PFSK-1 (cell line): ENCODE results near the gene MACROD1.

Experiments
- FOXP2 ChIP-seq: optimal IDR thresholded peaks from 2 replicates; pipeline ENCODE3; 2011; ENCODE audit warnings: borderline replicate concordance, control low read depth, inconsistent platforms; ENCODE audit not compliant: insufficient read depth; ENCODE audit errors: extremely low read length, extremely low read depth
- POLR2AphosphoS5 ChIP-seq: IDR thresholded peaks from 2 replicates; pipeline ENCODE4 v1.6.1; 2012; ENCODE audit warnings: low read depth, mild to moderate bottlenecking, control low read depth, low read length, moderate library complexity
- REST ChIP-seq, 2 experiments: IDR thresholded peaks; 2 replicates each; pipeline versions ENCODE4 v1.6.1 to v1.8.0; 2011 to 2012; ENCODE audit warnings: low read depth in 2 of 2, low read length in 2 of 2, control low read depth in 1 of 2, inconsistent platforms in 1 of 2, mild to moderate bottlenecking in 1 of 2, moderate library complexity in 1 of 2; ENCODE audit not compliant: insufficient read depth in 1 of 2
- SIN3A ChIP-seq: IDR thresholded peaks from 2 replicates; pipeline ENCODE4 v1.6.1; 2012; ENCODE audit warnings: mild to moderate bottlenecking, low read length, moderate library complexity, borderline replicate concordance; ENCODE audit not compliant: insufficient read depth
- TAF1 ChIP-seq: IDR thresholded peaks from 2 replicates; pipeline ENCODE4 v1.6.1; 2012; ENCODE audit warnings: low read length, control low read depth, borderline replicate concordance; ENCODE audit not compliant: insufficient read depth

MACROD1 gene

GRCh38 chr11:64040684-64041322, 125.1 kb downstream of the MACROD1 start:
- TF ChIP-seq POLR2AphosphoS5, result no peak

GRCh38 chr11:64039012-64039665, 126.8 kb downstream of the MACROD1 start:
- no peak for TF ChIP-seq SIN3A
- no peak for TF ChIP-seq FOXP2

- TF ChIP-seq SIN3A (no peak), POLR2AphosphoS5 (no peak), FOXP2 (no peak), REST (IDR thresholded peaks at IDR 0.05; ENCODE audit: insufficient read depth in 1 of 2, low read depth in 2 of 2, low read length in 2 of 2) (no peak), TAF1 (no peak)
These were observed 127.4 kb downstream of the MACROD1 start for GRCh38 chr11:64038500-64038899.

- TF ChIP-seq REST (IDR thresholded peaks at IDR 0.05; ENCODE audit: insufficient read depth in 1 of 2, low read depth in 2 of 2, low read length in 2 of 2) (no peak), FOXP2 (no peak), TAF1 (no peak), SIN3A (no peak), POLR2AphosphoS5 (no peak)
These were observed 128.8 kb downstream of the MACROD1 start for GRCh38 chr11:64037027-64037634.

GRCh38 chr11:64036087-64037026, 129.6 kb downstream of the MACROD1 start:
- TF ChIP-seq REST (IDR thresholded peaks at IDR 0.05; ENCODE audit: insufficient read depth in 1 of 2, low read depth in 2 of 2, low read length in 2 of 2), result no peak
- TF ChIP-seq TAF1, result no peak
- TF ChIP-seq SIN3A, result no peak
- no peak for TF ChIP-seq POLR2AphosphoS5
- TF ChIP-seq FOXP2, result no peak
